SK-N-DZ (cell line): Measurements from ENCODE around the gene IL6R. TPM values are rescaled to one million over a fixed set of nuclear protein-coding genes. Genes with fewer than 3 reads are reported as not detected.
"Not testable (repeated sequence)": the region's sequence is repeated elsewhere in the genome, so short reads cannot be mapped to it uniquely, and the experiment has no call there.

Experiments
- DNase-seq: peaks from one replicate; pipeline ENCODE4 v3.0.0-alpha.2; 2015; ENCODE audit warnings: low spot score
- polyA plus RNA-seq, 2 experiments: library from polyadenylated mRNA; depleted of rRNA; stranded (reverse); fragments of >200 nt; gene quantifications; 2 replicates each; pipeline ENCODE4 v1.2.3, GENCODE V29; 2014

Gene IL6R
- polyA plus RNA-seq (2014; cell fraction: cytosol; rRNA removed): not detected in 2 replicates
- not detected in 2 replicates for polyA plus RNA-seq (2014; cell fraction: nucleus; rRNA removed)

DNA sequence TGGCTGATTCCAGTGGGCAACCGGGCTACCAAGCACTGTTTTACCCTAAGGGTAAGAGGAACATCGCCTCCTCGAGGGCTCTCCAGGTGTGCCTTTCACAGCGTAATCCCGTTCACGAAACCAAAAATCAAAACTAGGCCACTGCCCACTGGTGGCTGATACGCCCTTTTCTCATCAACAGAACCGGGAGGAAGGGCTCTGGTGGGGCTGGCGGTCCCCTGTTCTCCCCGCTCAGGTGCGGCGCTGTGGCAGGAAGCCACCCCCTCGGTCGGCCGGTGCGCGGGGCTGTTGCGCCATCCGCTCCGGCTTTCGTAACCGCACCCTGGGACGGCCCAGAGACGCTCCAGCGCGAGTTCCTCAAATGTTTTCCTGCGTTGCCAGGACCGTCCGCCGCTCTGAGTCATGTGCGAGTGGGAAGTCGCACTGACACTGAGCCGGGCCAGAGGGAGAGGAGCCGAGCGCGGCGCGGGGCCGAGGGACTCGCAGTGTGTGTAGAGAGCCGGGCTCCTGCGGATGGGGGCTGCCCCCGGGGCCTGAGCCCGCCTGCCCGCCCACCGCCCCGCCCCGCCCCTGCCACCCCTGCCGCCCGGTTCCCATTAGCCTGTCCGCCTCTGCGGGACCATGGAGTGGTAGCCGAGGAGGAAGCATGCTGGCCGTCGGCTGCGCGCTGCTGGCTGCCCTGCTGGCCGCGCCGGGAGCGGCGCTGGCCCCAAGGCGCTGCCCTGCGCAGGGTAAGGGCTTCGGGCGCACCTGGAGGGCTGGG lies at the start of gene IL6R:
TSS of gene IL6R (plus strand) at position 360 of the 763 bp plus-strand sequence. CDS start at position 647, 287 bp downstream.
- DNase-seq: no peak

DNA sequence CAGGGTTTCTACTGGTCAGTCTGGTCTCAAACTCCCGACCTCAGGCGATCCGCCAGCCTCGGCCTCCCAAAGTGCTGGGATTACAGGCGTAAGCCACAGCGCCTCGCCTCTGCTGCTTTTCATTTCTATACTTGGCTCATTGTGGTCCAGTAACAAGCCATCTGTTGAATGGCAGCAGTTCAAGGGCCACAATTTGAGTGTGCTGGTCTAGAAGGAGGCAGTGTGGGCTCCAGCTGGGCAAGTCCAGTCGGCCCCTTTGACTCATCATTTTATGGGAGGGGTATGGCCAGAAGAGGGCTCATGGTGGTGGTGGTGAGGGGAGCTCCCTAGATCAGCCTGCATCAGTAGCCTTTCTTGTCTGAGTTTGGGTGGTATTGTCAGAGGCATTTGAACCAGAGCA lies 46.6 kb upstream of the IL6R start:
- no peak for DNase-seq

DNA sequence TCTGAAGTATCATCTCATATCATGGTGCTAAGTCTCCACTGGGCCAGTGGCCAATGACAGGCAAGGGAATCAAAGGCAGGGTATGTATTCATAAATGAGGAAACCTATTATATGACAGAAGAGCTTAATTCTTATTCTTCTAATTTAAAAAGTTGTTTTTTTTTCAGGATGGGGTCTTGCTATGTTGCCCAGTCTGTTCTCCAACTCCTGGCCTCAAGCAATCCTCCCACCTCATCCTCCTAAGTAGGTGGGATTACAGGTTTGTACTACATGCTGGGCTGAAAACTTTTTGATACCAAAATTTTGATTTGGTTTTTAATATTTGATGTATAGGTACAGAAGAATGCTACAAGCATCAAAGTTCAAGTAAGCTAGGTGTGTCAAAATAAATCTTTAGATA lies 44.9 kb upstream of the IL6R start:
- DNase-seq: no peak

GRCh38 chr1:154360881-154361280 lies 44.3 kb upstream of the IL6R start:
- DNase-seq: not testable (repeated sequence)

DNA sequence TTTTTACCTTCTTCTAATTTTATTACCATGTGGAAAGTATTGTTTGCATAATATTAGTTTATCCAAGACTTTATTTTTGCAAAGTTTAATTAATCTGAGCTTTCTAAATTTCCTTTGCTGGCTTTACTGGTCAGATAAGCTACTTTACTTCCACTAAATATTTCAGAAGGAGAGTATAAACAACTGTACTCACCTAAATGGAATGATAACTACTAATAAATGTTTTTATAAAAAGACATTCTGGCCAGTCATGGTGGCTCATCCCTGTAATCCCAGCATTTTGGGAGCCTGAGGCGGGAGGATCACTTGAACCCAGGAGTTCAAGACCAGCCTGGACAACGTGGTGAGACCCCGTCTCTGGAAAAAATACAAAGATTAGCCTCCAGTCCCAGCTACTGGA lies 43.8 kb upstream of the IL6R start:
- no peak for DNase-seq

DNA sequence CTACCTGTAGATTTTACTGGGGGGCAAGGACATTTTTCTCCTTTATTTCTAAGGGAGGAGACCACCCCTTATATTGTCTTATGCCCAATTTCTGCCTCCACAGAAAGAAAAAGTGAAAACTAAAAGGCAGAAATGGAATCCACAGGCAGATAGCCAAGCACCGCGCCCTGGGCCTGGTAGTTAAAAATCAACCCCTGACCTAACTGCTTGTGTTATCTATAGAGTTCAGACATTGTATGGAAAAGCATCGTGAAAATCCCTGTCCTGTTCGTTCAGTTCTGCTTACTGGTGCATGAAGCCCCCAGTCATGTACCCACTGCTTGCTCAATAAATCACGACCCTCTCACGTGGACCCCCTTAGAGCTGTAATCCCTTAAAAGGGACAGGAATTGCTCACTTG lies 33.7 kb upstream of the IL6R start:
- DNase-seq: no peak

GRCh38 chr1:154373777-154374357 lies 31.3 kb upstream of the IL6R start:
- not testable (repeated sequence) for DNase-seq

- DNase-seq: no peak
Observed at GRCh38 chr1:154379301-154379700, 25.8 kb upstream of the IL6R start.

DNA sequence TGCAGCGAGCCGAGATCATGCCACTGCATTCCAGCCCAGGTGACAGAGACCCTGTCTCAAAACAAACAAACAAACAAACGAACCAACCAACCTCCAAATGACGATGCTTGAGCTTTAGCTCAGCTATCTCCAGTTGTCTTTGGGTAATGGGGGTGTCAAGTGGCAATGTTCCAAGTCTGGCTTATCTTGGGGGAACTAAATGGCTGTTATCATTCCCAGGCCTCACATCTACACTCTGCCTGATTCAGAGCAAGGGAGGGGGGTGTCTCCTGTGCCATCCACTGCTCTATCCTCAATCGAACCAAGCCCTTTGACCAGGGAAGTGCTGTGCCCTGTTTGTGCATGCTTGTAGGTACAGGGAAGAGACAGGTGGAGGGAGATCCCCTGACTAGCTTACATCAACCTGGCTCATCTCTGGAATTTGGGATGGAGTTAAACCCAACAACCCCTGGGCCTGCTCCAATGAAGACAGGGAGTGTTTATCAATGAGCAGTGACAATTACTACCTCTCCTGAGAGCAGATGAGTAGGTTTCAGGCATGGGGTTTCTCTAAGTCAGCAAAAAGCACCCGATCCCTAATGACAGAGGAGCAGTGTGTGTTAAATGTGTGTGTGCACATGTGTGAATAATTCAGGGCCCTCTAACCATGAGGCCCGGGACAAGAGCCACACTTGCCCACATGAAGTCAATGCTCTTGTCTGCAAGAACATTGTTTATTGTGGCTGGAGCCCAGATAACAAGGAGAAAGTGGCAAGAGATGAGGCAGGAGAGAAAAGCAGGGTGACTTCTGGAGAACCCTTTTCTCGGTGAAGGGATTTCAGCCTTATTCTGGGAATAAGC lies 20.3 kb upstream of the IL6R start:
- DNase-seq: no peak

DNA sequence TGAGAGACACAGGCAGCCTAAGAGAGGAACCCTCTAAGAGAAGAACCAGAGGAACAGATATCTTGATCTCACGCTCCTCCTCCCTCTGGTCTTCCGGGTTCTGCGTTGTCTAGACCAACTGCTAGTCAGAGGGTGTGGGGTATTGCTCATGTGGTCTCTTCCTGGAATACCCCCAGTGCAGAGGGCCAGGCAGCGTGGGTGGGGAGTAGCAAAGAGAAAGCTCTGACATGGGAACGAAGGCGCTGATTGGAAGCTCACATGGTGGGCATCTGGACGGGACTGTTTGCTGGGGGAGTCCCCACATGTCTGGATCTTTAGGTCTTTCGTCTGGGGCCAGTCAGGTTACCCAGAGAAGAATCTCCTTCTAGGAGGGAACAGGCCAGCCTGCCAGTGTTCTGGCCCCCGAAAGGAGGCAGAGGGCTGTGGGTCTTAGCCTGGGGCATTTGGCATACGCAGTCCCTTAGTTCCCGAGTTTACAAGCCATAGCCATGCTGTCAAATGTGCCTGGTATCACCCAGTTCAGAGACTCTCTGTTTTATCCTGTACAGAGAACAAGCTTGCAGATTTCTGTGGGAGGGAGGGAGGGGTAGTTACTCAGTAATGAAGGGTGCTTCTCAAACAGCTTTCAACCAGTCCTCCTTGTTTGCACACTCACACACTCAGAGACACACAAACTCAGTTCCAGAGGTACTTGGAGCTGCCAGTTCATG lies 18.3 kb upstream of the IL6R start:
- DNase-seq: no peak

DNA sequence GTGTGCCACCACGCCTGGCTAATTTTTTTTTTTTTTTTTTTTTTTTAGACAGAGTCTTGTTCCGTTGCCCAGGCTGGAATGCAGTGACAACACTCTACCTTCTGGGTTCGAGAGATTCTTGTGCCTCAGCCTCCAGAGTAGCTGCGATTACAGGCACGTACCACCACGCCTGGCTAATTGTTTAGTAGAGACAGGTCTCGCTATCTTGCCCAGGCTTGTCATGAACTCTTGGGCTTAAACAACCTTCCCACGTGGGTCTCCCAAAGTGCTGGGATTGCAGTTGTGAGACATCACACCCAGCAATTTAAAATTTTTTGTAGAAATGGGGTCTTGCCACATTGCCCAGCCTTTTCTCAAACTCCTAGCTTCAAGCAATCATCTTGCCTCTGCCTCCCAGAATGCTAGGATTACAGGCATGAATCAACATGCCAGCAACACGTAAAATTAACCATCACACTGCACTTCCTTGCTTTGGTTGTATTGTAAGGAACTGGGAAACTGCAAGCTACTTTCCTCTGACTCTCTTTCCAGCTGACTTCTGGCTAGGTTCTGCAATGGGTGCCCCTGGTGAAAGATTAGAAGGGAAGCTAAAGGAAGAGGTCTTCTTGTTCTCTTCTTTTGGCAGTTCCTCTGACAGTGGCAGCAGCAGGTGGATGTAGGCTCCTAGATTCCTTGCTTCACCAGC lies 13.9 kb upstream of the IL6R start:
- DNase-seq: no peak

GRCh38 chr1:154398141-154398540 lies 7.0 kb upstream of the IL6R start:
- DNase-seq: no peak

DNA sequence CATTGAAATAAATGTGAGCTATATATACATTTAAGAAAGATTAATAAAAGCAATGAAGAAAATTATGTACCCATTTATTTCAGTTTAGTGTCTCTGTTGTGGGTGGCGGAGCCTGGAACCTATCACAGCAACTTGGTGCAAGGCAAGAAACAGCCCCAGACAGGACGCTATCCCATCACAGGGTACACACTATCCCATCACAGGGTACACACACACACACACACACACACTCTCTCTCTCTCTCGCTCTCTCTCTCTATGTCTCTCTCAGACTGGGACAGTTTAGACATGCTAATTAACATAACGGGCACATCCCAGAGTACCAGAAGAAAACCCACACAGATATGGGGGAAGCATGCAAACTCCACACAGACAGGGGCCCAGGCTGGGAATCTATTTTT lies 6.5 kb upstream of the IL6R start:
- no peak for DNase-seq

- no peak for DNase-seq
Observed at GRCh38 chr1:154400381-154400801, 4.8 kb upstream of the IL6R start.

GRCh38 chr1:154402409-154402921 lies 2.7 kb upstream of the IL6R start:
- no peak for DNase-seq

DNA sequence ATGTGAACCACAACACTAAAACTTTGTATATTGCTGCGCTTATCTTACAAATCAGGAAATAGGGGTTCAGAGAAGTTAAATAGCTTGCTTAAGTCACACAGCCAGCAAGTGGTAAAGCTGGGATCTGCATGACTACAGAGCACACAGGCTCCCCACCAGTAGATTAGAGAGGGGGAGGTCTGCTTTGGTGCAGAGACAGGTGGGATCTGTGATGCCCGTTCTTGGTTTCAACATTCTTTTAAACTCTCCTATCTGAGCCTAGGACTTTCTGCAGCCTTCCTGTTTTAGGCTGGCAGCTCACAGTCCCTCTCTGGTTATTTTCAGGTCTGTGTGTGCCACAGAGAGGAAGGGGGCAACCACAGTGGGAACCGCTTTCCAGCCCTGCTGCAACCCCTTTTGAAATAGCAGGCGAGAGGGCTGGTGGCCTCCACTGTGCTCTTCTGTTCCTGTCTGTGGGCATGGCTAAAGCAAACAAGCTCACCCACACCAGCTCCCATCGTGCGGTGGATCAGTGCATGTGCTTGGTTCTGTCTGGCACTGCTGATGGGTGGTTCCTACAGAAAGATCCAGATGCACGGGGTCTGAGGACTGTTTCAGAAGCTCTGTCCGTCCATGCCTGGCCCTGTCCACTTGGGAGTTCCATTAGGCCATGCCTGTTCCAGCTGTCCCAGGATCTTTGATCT lies 1.7 kb upstream of the IL6R start:
- no peak for DNase-seq

- no peak for DNase-seq
Observed at GRCh38 chr1:154403983-154404382, 1.2 kb upstream of the IL6R start.

- no peak for DNase-seq
Observed at GRCh38 chr1:154404511-154404931, 622 bp upstream of the IL6R start.

- DNase-seq: no peak
Observed at GRCh38 chr1:154405747-154406571, 816 bp downstream of the IL6R start.
